Naive thymus-derived CD4-positive, alpha-beta T cell (primary cell): ENCODE results near the gene NMRK2. TPM values are rescaled to one million over a fixed set of nuclear protein-coding genes. Genes with fewer than 3 reads are reported as not detected.
"Not testable (repeated sequence)": the region's sequence is repeated elsewhere in the genome, so short reads cannot be mapped to it uniquely, and the experiment has no call there.

Experiments
- ATAC-seq: fragments of 150-1000 bp; cut with Tn5 transposase; 2 replicates; pipeline ENCODE4 v1.10.0; 2021; ENCODE audit warnings: mild to moderate bottlenecking, moderate library complexity
- CTCF ChIA-PET: fragments of 350-600 bp; sonication (Branson Sonifier 250); formaldehyde crosslinking; loops from one replicate; lab custom pipeline; 2021; ENCODE audit warnings: antibody characterized with exemption; lab: Charles Lee
- POLR2A ChIA-PET: fragments of 350-600 bp; sonication (Branson Sonifier 250); formaldehyde crosslinking; loops from one replicate; lab custom pipeline; 2021; ENCODE audit warnings: antibody characterized with exemption, inconsistent platforms; lab: Charles Lee
- DNase-seq, 9 donors: peaks; one replicate each; pipeline versions ENCODE4 v3.0.0 to v3.0.0-alpha.2; 2020 to 2022; ENCODE audit warnings: mixed read lengths in 1 of 9
- H3K27ac ChIP-seq: one replicate; pipeline ENCODE4 v1.7.0; 2013; ENCODE audit warnings: mild to moderate bottlenecking, low read depth, low read length, moderate library complexity
- H3K27me3 ChIP-seq, 2 donors: one replicate each; pipeline ENCODE4 v1.7.0; 2013; ENCODE audit warnings: low read length in 2 of 2, mild to moderate bottlenecking in 2 of 2, moderate library complexity in 2 of 2; ENCODE audit not compliant: control insufficient read depth in 2 of 2, insufficient read depth in 2 of 2
- H3K36me3 ChIP-seq, 3 experiments: 1 replicate in 2 of 3; 2 replicates in 1 of 3; pipeline ENCODE4 v1.7.0; 2013; ENCODE audit warnings: low read length in 3 of 3, mild to moderate bottlenecking in 3 of 3, moderate library complexity in 1 of 3; ENCODE audit not compliant: insufficient read depth in 3 of 3, control insufficient read depth in 2 of 3
- H3K4me1 ChIP-seq, 2 donors: one replicate each; pipeline ENCODE4 v1.7.0; 2013; ENCODE audit warnings: low read length in 2 of 2, mild to moderate bottlenecking in 2 of 2, moderate library complexity in 1 of 2; ENCODE audit not compliant: control insufficient read depth in 2 of 2, insufficient read depth in 2 of 2
- H3K4me3 ChIP-seq: 2 replicates; pipeline ENCODE4 v1.7.0; 2013; ENCODE audit warnings: mild to moderate bottlenecking, low read length
- H3K9me3 ChIP-seq, 3 experiments: 1 replicate in 2 of 3; 2 replicates in 1 of 3; pipeline ENCODE4 v1.7.0; 2013; ENCODE audit warnings: low read length in 3 of 3; ENCODE audit not compliant: control insufficient read depth in 2 of 3
- H3K27ac Mint-ChIP-seq, 9 donors: one replicate each; pipeline ENCODE4 v1.8.0; 2020 to 2022; ENCODE audit warnings: mixed read lengths in 9 of 9, mild to moderate bottlenecking in 8 of 9, moderate library complexity in 5 of 9, inconsistent platforms in 2 of 9
- H3K27me3 Mint-ChIP-seq, 5 donors: one replicate each; pipeline ENCODE4 v1.8.0; 2021 to 2022; ENCODE audit warnings: mixed read lengths in 5 of 5, mild to moderate bottlenecking in 1 of 5
- H3K36me3 Mint-ChIP-seq, 5 donors: one replicate each; pipeline ENCODE4 v1.8.0; 2020 to 2022; ENCODE audit warnings: mixed read lengths in 5 of 5, mild to moderate bottlenecking in 3 of 5, inconsistent platforms in 1 of 5
- H3K4me1 Mint-ChIP-seq, 7 donors: one replicate each; pipeline ENCODE4 v1.8.0; 2020 to 2022; ENCODE audit warnings: mixed read lengths in 7 of 7, mild to moderate bottlenecking in 3 of 7, inconsistent platforms in 1 of 7
- H3K4me3 Mint-ChIP-seq, 10 donors: one replicate each; pipeline ENCODE4 v1.8.0; 2020 to 2022; ENCODE audit warnings: mild to moderate bottlenecking in 10 of 10, mixed read lengths in 10 of 10, moderate library complexity in 6 of 10, inconsistent platforms in 2 of 10
- H3K9me3 Mint-ChIP-seq, 11 donors: one replicate each; pipeline ENCODE4 v1.8.0; 2020 to 2022; ENCODE audit warnings: mixed read lengths in 11 of 11, mild to moderate bottlenecking in 4 of 11, inconsistent platforms in 1 of 11, moderate library complexity in 1 of 11
- intact Hi-C, 2 donors: fragments of 100-400 bp; cut with micrococcal nuclease; formaldehyde crosslinking; loops; one replicate each; pipeline ENCODE4 v1.15.1; 2023
- polyA plus RNA-seq, 2 donors: library from polyadenylated mRNA; unstranded; fragments of 300-500 nt; fragmentation: Illumina TruSeq; gene quantifications; one replicate each; pipeline ENCODE4 v1.2.3, GENCODE V29; 2021
- total RNA-seq, 6 experiments: library from RNA in 5 of 6; stranded (reverse) in 5 of 6; gene quantifications; 1 replicate in 5 of 6; 2 replicates in 1 of 6; pipeline ENCODE4 v1.2.3 and lab custom pipeline; 2021 to 2026

Gene NMRK2
- total and polyA plus RNA-seq, 7 experiments from 2014 or later = not detected

- no peaks in the 10 kb centered on the region for H3K4me1 Mint-ChIP-seq
- intact Hi-C loops = no loop called here
Measured at GRCh38 chr19:3931041-3931440, 1.8 kb upstream of the NMRK2 start.

GRCh38 chr19:3936506-3937442 lies 3.9 kb downstream of the NMRK2 start:
- Mint-ChIP-seq H3K27me3 (peaks cover 3 to 25% (median 4%) of the 10 kb centered on the region in 5 donors), H3K36me3 (no peaks in the 10 kb centered on the region), H3K4me3 (no peak overlapping the region), H3K4me1 (no peaks in the 10 kb centered on the region), H3K9me3 (peaks cover 0 to 2% (median 0%) of the 10 kb centered on the region in 11 donors), H3K27ac (no peak overlapping the region)
- Histone ChIP-seq H3K36me3 (no peaks in the 10 kb centered on the region), H3K9me3 (no peaks in the 10 kb centered on the region), H3K4me1 (no peaks in the 10 kb centered on the region), H3K27me3 (no peaks in the 10 kb centered on the region), H3K4me3 (no peak overlapping the region), H3K27ac (no peak overlapping the region)
- ChIA-PET CTCF (no interaction called here), POLR2A (no interaction called here)
- no peak for DNase-seq
- intact Hi-C loops = no loop called here
- ATAC-seq = no peak

More at GRCh38 chr19:3931041-3931440, 1.8 kb upstream of the NMRK2 start:
- Mint-ChIP-seq H3K36me3 (no peaks in the 10 kb centered on the region), H3K4me3 (no peak overlapping the region), H3K27ac (no peak overlapping the region), H3K9me3 (peaks cover 0 to 2% (median 0%) of the 10 kb centered on the region in 11 donors), H3K27me3 (peaks cover 10 to 28% (median 11%) of the 10 kb centered on the region in 5 donors)
- ChIA-PET CTCF (no interaction called here), POLR2A (no interaction called here)
- Histone ChIP-seq H3K27ac (no peak overlapping the region), H3K9me3 (no peaks in the 10 kb centered on the region), H3K27me3 (no peaks in the 10 kb centered on the region), H3K4me1 (no peaks in the 10 kb centered on the region), H3K4me3 (no peak overlapping the region), H3K36me3 (no peaks in the 10 kb centered on the region)
- DNase-seq (no peak), ATAC-seq (no peak)

GRCh38 chr19:3938300-3938950 lies 5.6 kb downstream of the NMRK2 start:
- intact Hi-C loops, ATAC-seq, H3K4me3 ChIP-seq, H3K4me3 Mint-ChIP-seq, H3K9me3 Mint-ChIP-seq, DNase-seq, CTCF ChIA-PET, H3K4me1 Mint-ChIP-seq, H3K36me3 ChIP-seq, H3K4me1 ChIP-seq, H3K27me3 ChIP-seq, H3K9me3 ChIP-seq, POLR2A ChIA-PET, H3K27ac ChIP-seq, H3K27ac Mint-ChIP-seq, H3K36me3 Mint-ChIP-seq: not testable (repeated sequence)
- H3K27me3 Mint-ChIP-seq = peaks cover 0 to 19% (median 0%) of the 10 kb centered on the region in 5 donors

GRCh38 chr19:3942790-3943409 lies 10.0 kb downstream of the NMRK2 start:
- Histone ChIP-seq H3K9me3 (no peaks in the 10 kb centered on the region), H3K36me3 (no peaks in the 10 kb centered on the region), H3K27ac (no peak overlapping the region), H3K4me1 (no peaks in the 10 kb centered on the region), H3K27me3 (no peaks in the 10 kb centered on the region), H3K4me3 (no peak overlapping the region)
- Mint-ChIP-seq H3K4me3 (no peak overlapping the region), H3K27me3 (no peaks in the 10 kb centered on the region), H3K36me3 (no peaks in the 10 kb centered on the region), H3K27ac (no peak overlapping the region), H3K4me1 (peaks cover 0 to 5% (median 0%) of the 10 kb centered on the region in 7 donors), H3K9me3 (peaks cover 0 to 1% (median 0%) of the 10 kb centered on the region in 11 donors)
- intact Hi-C loops = no loop called here
- CTCF ChIA-PET = no interaction called here
- POLR2A ChIA-PET = no interaction called here
- ATAC-seq (no peak), DNase-seq (no peak)

GRCh38 chr19:3944018-3944721 lies 11.3 kb downstream of the NMRK2 start:
- Histone ChIP-seq H3K4me1 (no peaks in the 10 kb centered on the region), H3K4me3 (no peak overlapping the region), H3K36me3 (no peaks in the 10 kb centered on the region), H3K27ac (no peak overlapping the region), H3K9me3 (no peaks in the 10 kb centered on the region), H3K27me3 (no peaks in the 10 kb centered on the region)
- DNase-seq (no peak), ATAC-seq (no peak)
- H3K27me3 Mint-ChIP-seq = no peaks in the 10 kb centered on the region
- H3K4me1 Mint-ChIP-seq = peaks cover 0 to 5% (median 0%) of the 10 kb centered on the region in 7 donors
- H3K9me3 Mint-ChIP-seq = peaks cover 0 to 1% (median 0%) of the 10 kb centered on the region in 11 donors
- ChIA-PET CTCF (no interaction called here), POLR2A (no interaction called here)
- H3K36me3 Mint-ChIP-seq = no peaks in the 10 kb centered on the region
- intact Hi-C loops = no loop called here
- H3K27ac Mint-ChIP-seq = no peak overlapping the region
- no peak overlapping the region for H3K4me3 Mint-ChIP-seq

- CTCF ChIA-PET = no interaction called here
- H3K4me3 Mint-ChIP-seq = no peak overlapping the region
- intact Hi-C loops = no loop called here
Measured at GRCh38 chr19:3945838-3946237, 13.0 kb downstream of the NMRK2 start.

More at GRCh38 chr19:3945838-3946237, 13.0 kb downstream of the NMRK2 start:
- peaks cover 0 to under 1% (median 0%) of the 10 kb centered on the region in 5 donors for H3K27me3 Mint-ChIP-seq
- H3K4me1 Mint-ChIP-seq = peaks cover 0 to 5% (median under 1%) of the 10 kb centered on the region in 7 donors
- Histone ChIP-seq H3K27ac (no peak overlapping the region), H3K4me1 (no peaks in the 10 kb centered on the region), H3K4me3 (no peak overlapping the region), H3K27me3 (no peaks in the 10 kb centered on the region), H3K36me3 (no peaks in the 10 kb centered on the region), H3K9me3 (no peaks in the 10 kb centered on the region)
- DNase-seq (no peak), ATAC-seq (no peak)
- no peaks in the 10 kb centered on the region for H3K36me3 Mint-ChIP-seq
- peaks cover 0 to 1% (median 0%) of the 10 kb centered on the region in 11 donors for H3K9me3 Mint-ChIP-seq
- POLR2A ChIA-PET = no interaction called here
- H3K27ac Mint-ChIP-seq = no peak overlapping the region
